HL-60 (cell line): ENCODE data around the gene BPGM.

Source experiments
- CTCF ChIP-seq: IDR thresholded peaks from one replicate; pipeline ENCODE4 v1.5.1; 2011; ENCODE audit warnings: low read length, control low read depth, inconsistent platforms; ENCODE audit not compliant: insufficient read depth
- GABPA ChIP-seq: IDR thresholded peaks from 2 replicates; pipeline ENCODE4 v1.6.1; 2012; ENCODE audit warnings: low read depth
- POLR2AphosphoS5 ChIP-seq: IDR thresholded peaks from 2 replicates; pipeline ENCODE4 v1.6.1; 2012; ENCODE audit warnings: low read depth
- REST ChIP-seq: IDR thresholded peaks from 2 replicates; pipeline ENCODE4 v1.6.1; 2012; ENCODE audit warnings: low read depth; ENCODE audit not compliant: insufficient replicate concordance
- SPI1 ChIP-seq: IDR thresholded peaks from 2 replicates; pipeline ENCODE4 v1.6.1; 2012; ENCODE audit warnings: low read depth, mild to moderate bottlenecking, borderline replicate concordance

- TF ChIP-seq SPI1 = no peak
- no peak for TF ChIP-seq CTCF
- no peak for TF ChIP-seq POLR2AphosphoS5
- no peak for TF ChIP-seq REST
- no peak for TF ChIP-seq GABPA
Measured at GRCh38 chr7:134648456-134648855, 1.8 kb downstream of the BPGM start.
